ENCODE results near the gene IQCK.

IQCK gene

GRCh38 chr16:19860166-19861041, 142.3 kb downstream of the IQCK start:
- no peak for DNase-seq (ENCODE audit: low read depth in 2 of 2)

- DNase-seq (ENCODE audit: low read depth in 2 of 2) = no peak
Measured at GRCh38 chr16:19861133-19861532, 143.1 kb downstream of the IQCK start.

- no peak for DNase-seq (ENCODE audit: low read depth in 2 of 2)
Measured at GRCh38 chr16:19861811-19862327, 143.8 kb downstream of the IQCK start.

GRCh38 chr16:19863990-19864389, 145.9 kb downstream of the IQCK start:
- DNase-seq (ENCODE audit: low read depth in 2 of 2) = no peak

GRCh38 chr16:19864566-19864965, 146.5 kb downstream of the IQCK start:
- no peak for DNase-seq (ENCODE audit: low read depth in 2 of 2)

- DNase-seq (ENCODE audit: low read depth in 2 of 2) = no peak
Measured at GRCh38 chr16:19868421-19868820, 150.3 kb downstream of the IQCK start.

- DNase-seq (ENCODE audit: low read depth in 2 of 2) = no peak
Measured at GRCh38 chr16:19871721-19872120, 153.7 kb downstream of the IQCK start.

GRCh38 chr16:19872179-19872863, 154.2 kb downstream of the IQCK start:
- DNase-seq (ENCODE audit: low read depth in 2 of 2) = no peak

GRCh38 chr16:19872935-19873334, 154.9 kb downstream of the IQCK start:
- no peak for DNase-seq (ENCODE audit: low read depth in 2 of 2)

- no peak for DNase-seq (ENCODE audit: low read depth in 2 of 2)
Measured at GRCh38 chr16:19874026-19874425, 156.0 kb downstream of the IQCK start.

- no peak for DNase-seq (ENCODE audit: low read depth in 2 of 2)
Measured at GRCh38 chr16:19874851-19875546, 156.9 kb downstream of the IQCK start.

GRCh38 chr16:19875900-19876299, 157.8 kb downstream of the IQCK start:
- no peak for DNase-seq (ENCODE audit: low read depth in 2 of 2)

- no peak for DNase-seq (ENCODE audit: low read depth in 2 of 2)
Measured at GRCh38 chr16:19876501-19877059, 158.5 kb downstream of the IQCK start.

- no peak for DNase-seq (ENCODE audit: low read depth in 2 of 2)
Measured at GRCh38 chr16:19878757-19879156, 160.7 kb downstream of the IQCK start.

GRCh38 chr16:19879241-19879792, 161.2 kb downstream of the IQCK start:
- DNase-seq (ENCODE audit: low read depth in 2 of 2) = no peak

- DNase-seq (ENCODE audit: low read depth in 2 of 2) = no peak
Measured at GRCh38 chr16:19881028-19881427, 163.0 kb downstream of the IQCK start.

- DNase-seq (ENCODE audit: low read depth in 2 of 2) = no peak
Measured at GRCh38 chr16:19881783-19882182, 163.7 kb downstream of the IQCK start.

GRCh38 chr16:19882186-19882585, 164.1 kb downstream of the IQCK start:
- no peak for DNase-seq (ENCODE audit: low read depth in 2 of 2)

GRCh38 chr16:19882646-19883045, 164.6 kb downstream of the IQCK start:
- DNase-seq (ENCODE audit: low read depth in 2 of 2) = no peak

- no peak for DNase-seq (ENCODE audit: low read depth in 2 of 2)
Measured at GRCh38 chr16:19883296-19883965, 165.4 kb downstream of the IQCK start.

- DNase-seq (ENCODE audit: low read depth in 2 of 2) = no peak
Measured at GRCh38 chr16:19883966-19884485, 166.0 kb downstream of the IQCK start.
